HepG2 (cell line): ENCODE data around the gene NOTUM. TPM values are rescaled to one million over a fixed set of nuclear protein-coding genes. Genes with fewer than 3 reads are reported as not detected.

Experiments used
- CAMTA2 ChIP-seq: sonication (generic); formaldehyde crosslinking; IDR thresholded peaks from 2 replicates; pipeline ENCODE4 v1.4.0; 2020; ENCODE audit warnings: mild to moderate bottlenecking, missing genetic modification reagents, borderline replicate concordance
- HES4 ChIP-seq: sonication (generic); formaldehyde crosslinking; IDR thresholded peaks from 2 replicates; pipeline ENCODE4 v1.9.0; 2021; ENCODE audit warnings: mild to moderate bottlenecking, missing genetic modification reagents, borderline replicate concordance
- MIER2 ChIP-seq: IDR thresholded peaks from 2 replicates; pipeline ENCODE4 v1.6.1; 2016; ENCODE audit warnings: missing biosample characterization, missing genetic modification reagents
- PAWR ChIP-seq: sonication (generic); formaldehyde crosslinking; IDR thresholded peaks from 2 replicates; pipeline ENCODE4 v1.4.0; 2020; ENCODE audit warnings: missing genetic modification reagents, mild to moderate bottlenecking, borderline replicate concordance
- SMYD3 ChIP-seq: sonication (generic); formaldehyde crosslinking; IDR thresholded peaks from 2 replicates; pipeline ENCODE4 v1.8.1; 2023; ENCODE audit warnings: mild to moderate bottlenecking, missing genetic modification reagents
- STAG1 ChIP-seq: sonication (generic); formaldehyde crosslinking; IDR thresholded peaks from 2 replicates; pipeline ENCODE4 v1.4.0; 2020; ENCODE audit warnings: missing genetic modification reagents
- STAT5B ChIP-seq: sonication (generic); formaldehyde crosslinking; IDR thresholded peaks from 2 replicates; pipeline ENCODE4 v1.4.0; 2020; ENCODE audit warnings: missing genetic modification reagents
- TARDBP ChIP-seq: sonication (generic); formaldehyde crosslinking; IDR thresholded peaks from 2 replicates; pipeline ENCODE4 v1.8.0; 2022; ENCODE audit warnings: mild to moderate bottlenecking, missing genetic modification reagents
- TBP ChIP-seq: sonication (generic); formaldehyde crosslinking; IDR thresholded peaks from 2 replicates; pipeline ENCODE4 v1.5.0; 2020; ENCODE audit warnings: missing genetic modification reagents
- ZBTB7B ChIP-seq: sonication (generic); formaldehyde crosslinking; IDR thresholded peaks from 2 replicates; pipeline ENCODE4 v1.4.0; 2020; ENCODE audit warnings: missing genetic modification reagents
- ZMYM3 ChIP-seq: sonication (generic); formaldehyde crosslinking; IDR thresholded peaks from 2 replicates; pipeline ENCODE4 v1.5.1; 2020; ENCODE audit warnings: mild to moderate bottlenecking, missing genetic modification reagents
- ZNF264 ChIP-seq: sonication (generic); formaldehyde crosslinking; IDR thresholded peaks from 2 replicates; pipeline ENCODE4 v1.4.0; 2020; ENCODE audit warnings: missing genetic modification reagents
- ZNF30 ChIP-seq: sonication (generic); formaldehyde crosslinking; IDR thresholded peaks from 2 replicates; pipeline ENCODE4 v1.5.0; 2020; ENCODE audit warnings: mild to moderate bottlenecking, missing genetic modification reagents
- ZNF329 ChIP-seq: sonication (generic); formaldehyde crosslinking; IDR thresholded peaks from 2 replicates; pipeline ENCODE4 v1.9.0; 2021; ENCODE audit warnings: low read depth, mild to moderate bottlenecking, missing genetic modification reagents
- ZNF34 ChIP-seq: sonication (generic); formaldehyde crosslinking; IDR thresholded peaks from 2 replicates; pipeline ENCODE4 v1.4.0; 2020; ENCODE audit warnings: mild to moderate bottlenecking, missing genetic modification reagents, borderline replicate concordance
- ZNF451 ChIP-seq: sonication (generic); formaldehyde crosslinking; IDR thresholded peaks from 2 replicates; pipeline ENCODE4 v1.5.0; 2020; ENCODE audit warnings: mild to moderate bottlenecking, missing genetic modification reagents
- ZNF619 ChIP-seq: sonication (generic); formaldehyde crosslinking; IDR thresholded peaks from 2 replicates; pipeline ENCODE4 v1.4.0; 2020; ENCODE audit warnings: mild to moderate bottlenecking, missing genetic modification reagents
- ZNF674 ChIP-seq: sonication (generic); formaldehyde crosslinking; IDR thresholded peaks from 2 replicates; pipeline ENCODE4 v1.5.0; 2020; ENCODE audit warnings: low read depth, mild to moderate bottlenecking, missing genetic modification reagents
- polyA plus RNA-seq, 8 experiments: library from polyadenylated mRNA; depleted of rRNA in 3 of 8; stranded (reverse) in 7 of 8; unstranded in 1 of 8; fragments of >200 nt; fragmentation: Illumina TruSeq in 4 of 8; extraction: Trizol in 4 of 8; gene quantifications; 2 replicates each; pipeline versions ENCODE4 v1.2.1 to v1.2.3, GENCODE V29; 2011 to 2016; ENCODE audit warnings: low read depth in 4 of 8, missing spikeins in 1 of 8, mixed read lengths in 1 of 8; ENCODE audit not compliant: insufficient read depth in 1 of 8
- total RNA-seq, 5 experiments: library from RNA; depleted of rRNA; stranded (reverse); fragments of >200 nt; fragmentation: Illumina TruSeq; extraction: Trizol; gene quantifications; 2 replicates each; pipeline ENCODE4 v1.2.3, GENCODE V29; 2016; ENCODE audit warnings: low read depth in 1 of 5
- TF ChIP-seq, protein P1 (sequence below): sonication (generic); formaldehyde crosslinking; IDR thresholded peaks from 2 replicates; pipeline ENCODE4 v1.4.0; 2020; ENCODE audit warnings: missing genetic modification reagents, mild to moderate bottlenecking, borderline replicate concordance
- TF ChIP-seq, protein P2 (sequence below): sonication (generic); formaldehyde crosslinking; IDR thresholded peaks from 2 replicates; pipeline ENCODE4 v1.4.0; 2020; ENCODE audit warnings: low read depth, mild to moderate bottlenecking, missing genetic modification reagents
- TF ChIP-seq, protein P3 (sequence below): sonication (generic); formaldehyde crosslinking; IDR thresholded peaks from 2 replicates; pipeline ENCODE4 v1.4.0; 2020; ENCODE audit warnings: missing genetic modification reagents
- TF ChIP-seq, protein P4 (sequence below): sonication (generic); formaldehyde crosslinking; IDR thresholded peaks from 2 replicates; pipeline ENCODE4 v1.8.1; 2023; ENCODE audit warnings: mild to moderate bottlenecking, missing genetic modification reagents, borderline replicate concordance
- TF ChIP-seq, protein P5 (sequence below): sonication (generic); formaldehyde crosslinking; conservative IDR thresholded peaks from 2 replicates; pipeline ENCODE4 v1.4.0; 2020; ENCODE audit warnings: missing genetic modification reagents

Gene NOTUM
- total and polyA plus RNA-seq, 2 of the 13 experiments (the other 11 are each of a cell fraction or from before 2014, with no cell fraction given): 150 to 160 TPM

DNA sequence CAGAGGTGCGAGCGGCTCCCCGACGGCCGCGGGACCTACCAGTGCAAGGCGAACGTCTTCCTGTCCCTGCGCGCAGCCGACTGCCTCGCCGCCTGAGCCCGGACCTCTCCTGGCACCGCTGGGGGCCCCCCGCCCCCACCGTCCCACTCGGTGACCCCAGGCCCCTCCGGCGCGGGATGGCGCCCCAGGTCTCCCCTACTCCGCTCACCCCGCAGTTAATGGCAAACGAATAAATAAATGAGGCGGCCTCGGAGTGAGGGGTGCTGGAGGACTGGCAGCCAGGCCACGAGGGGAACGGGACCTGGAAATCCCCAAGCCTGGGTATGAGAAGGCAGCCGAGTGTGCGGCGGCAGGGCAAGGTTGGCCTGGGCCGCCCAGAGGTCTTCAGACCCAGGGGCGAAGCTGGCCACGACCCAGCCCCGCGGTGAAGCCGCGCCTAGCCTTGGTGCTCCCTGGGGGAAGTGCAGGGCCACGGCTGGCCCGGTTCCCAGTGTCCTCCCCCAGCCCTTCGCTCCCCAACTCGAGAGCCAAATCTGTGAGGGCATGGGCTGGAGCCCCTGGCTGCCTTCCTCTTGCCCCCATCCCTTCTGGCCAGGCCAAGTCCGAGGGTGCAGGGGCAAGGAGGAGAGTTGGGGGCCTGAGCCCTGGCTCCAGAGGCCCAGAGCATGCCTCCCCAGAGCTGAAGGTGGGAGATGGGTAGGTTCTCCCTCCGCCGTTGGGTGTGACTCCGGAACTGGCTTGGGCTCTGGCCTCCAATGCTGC is 58.2 kb downstream of the NOTUM start (continued):
- TF ChIP-seq, protein P1, sequence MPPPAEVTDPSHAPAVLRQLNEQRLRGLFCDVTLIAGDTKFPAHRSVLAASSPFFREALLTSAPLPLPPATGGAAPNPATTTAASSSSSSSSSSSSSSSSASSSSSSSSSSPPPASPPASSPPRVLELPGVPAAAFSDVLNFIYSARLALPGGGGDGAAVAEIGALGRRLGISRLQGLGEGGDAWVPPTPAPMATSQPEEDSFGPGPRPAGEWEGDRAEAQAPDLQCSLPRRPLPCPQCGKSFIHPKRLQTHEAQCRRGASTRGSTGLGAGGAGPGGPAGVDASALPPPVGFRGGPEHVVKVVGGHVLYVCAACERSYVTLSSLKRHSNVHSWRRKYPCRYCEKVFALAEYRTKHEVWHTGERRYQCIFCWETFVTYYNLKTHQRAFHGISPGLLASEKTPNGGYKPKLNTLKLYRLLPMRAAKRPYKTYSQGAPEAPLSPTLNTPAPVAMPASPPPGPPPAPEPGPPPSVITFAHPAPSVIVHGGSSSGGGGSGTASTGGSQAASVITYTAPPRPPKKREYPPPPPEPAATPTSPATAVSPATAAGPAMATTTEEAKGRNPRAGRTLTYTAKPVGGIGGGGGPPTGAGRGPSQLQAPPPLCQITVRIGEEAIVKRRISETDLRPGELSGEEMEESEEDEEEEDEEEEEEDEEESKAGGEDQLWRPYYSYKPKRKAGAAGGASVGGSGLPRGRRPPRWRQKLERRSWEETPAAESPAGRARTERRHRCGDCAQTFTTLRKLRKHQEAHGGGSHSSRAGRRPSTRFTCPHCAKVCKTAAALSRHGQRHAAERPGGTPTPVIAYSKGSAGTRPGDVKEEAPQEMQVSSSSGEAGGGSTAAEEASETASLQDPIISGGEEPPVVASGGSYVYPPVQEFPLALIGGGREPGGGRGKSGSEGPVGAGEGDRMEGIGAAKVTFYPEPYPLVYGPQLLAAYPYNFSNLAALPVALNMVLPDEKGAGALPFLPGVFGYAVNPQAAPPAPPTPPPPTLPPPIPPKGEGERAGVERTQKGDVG: peak; percentile 40; the same call in 1 of the 2 replicates
- TF ChIP-seq, protein P2, sequence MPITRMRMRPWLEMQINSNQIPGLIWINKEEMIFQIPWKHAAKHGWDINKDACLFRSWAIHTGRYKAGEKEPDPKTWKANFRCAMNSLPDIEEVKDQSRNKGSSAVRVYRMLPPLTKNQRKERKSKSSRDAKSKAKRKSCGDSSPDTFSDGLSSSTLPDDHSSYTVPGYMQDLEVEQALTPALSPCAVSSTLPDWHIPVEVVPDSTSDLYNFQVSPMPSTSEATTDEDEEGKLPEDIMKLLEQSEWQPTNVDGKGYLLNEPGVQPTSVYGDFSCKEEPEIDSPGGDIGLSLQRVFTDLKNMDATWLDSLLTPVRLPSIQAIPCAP: peak; percentile 20; the same call in 1 of the 2 replicates
- TF ChIP-seq TARDBP (no peak), ZBTB7B (CRISPR knock-in tag) (no peak), MIER2 (no peak), TBP (CRISPR knock-in tag) (no peak), CAMTA2 (CRISPR knock-in tag) (no peak), SMYD3 (no peak), ZNF619 (CRISPR knock-in tag) (0 out of 2 replicates have a peak, but pooled peaks have one; percentile 47), ZNF264 (CRISPR knock-in tag) (no peak), PAWR (CRISPR knock-in tag) (no peak), ZMYM3 (CRISPR knock-in tag) (no peak), ZNF451 (CRISPR knock-in tag) (0 out of 2 replicates have a peak, but pooled peaks have one; percentile 14), STAT5B (no peak), ZNF674 (CRISPR knock-in tag) (no peak), ZNF329 (CRISPR knock-in tag) (no peak), STAG1 (CRISPR knock-in tag) (no peak), HES4 (CRISPR knock-in tag) (no peak), ZNF30 (no peak), ZNF34 (CRISPR knock-in tag) (no peak)
- TF ChIP-seq, protein P3, sequence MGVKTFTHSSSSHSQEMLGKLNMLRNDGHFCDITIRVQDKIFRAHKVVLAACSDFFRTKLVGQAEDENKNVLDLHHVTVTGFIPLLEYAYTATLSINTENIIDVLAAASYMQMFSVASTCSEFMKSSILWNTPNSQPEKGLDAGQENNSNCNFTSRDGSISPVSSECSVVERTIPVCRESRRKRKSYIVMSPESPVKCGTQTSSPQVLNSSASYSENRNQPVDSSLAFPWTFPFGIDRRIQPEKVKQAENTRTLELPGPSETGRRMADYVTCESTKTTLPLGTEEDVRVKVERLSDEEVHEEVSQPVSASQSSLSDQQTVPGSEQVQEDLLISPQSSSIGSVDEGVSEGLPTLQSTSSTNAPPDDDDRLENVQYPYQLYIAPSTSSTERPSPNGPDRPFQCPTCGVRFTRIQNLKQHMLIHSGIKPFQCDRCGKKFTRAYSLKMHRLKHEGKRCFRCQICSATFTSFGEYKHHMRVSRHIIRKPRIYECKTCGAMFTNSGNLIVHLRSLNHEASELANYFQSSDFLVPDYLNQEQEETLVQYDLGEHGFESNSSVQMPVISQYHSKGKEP (CRISPR knock-in tag): no peak
- TF ChIP-seq, protein P4, sequence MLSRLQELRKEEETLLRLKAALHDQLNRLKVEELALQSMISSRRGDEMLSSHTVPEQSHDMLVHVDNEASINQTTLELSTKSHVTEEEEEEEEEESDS (CRISPR knock-in tag): no peak
- TF ChIP-seq, protein P5, sequence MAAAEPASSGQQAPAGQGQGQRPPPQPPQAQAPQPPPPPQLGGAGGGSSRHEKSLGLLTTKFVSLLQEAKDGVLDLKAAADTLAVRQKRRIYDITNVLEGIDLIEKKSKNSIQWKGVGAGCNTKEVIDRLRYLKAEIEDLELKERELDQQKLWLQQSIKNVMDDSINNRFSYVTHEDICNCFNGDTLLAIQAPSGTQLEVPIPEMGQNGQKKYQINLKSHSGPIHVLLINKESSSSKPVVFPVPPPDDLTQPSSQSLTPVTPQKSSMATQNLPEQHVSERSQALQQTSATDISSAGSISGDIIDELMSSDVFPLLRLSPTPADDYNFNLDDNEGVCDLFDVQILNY (CRISPR knock-in tag): no peak; the same call in 1 of the 2 replicates
